ENCODE results near the gene KIAA1614.

KIAA1614 gene

DNA sequence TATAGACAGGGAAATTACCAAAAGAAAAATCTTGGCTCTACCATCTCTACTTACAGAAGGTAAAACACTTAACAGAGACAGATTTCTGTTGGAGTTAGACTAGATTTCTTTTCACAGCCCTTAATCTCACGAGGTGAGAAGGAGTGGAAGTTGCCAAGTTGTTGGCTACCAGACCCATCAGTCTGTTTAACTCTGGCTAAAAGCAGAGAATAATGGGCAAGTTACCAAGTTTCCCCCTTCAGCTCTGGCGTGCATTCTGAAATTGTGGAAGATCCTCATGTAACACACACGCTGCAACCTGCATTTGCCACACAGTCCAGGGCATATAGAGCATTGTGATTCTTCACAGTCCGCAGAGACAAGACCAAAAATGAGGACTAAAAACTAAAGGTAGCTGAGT is 60.7 kb downstream of the KIAA1614 start:
- H3K4me3 ChIP-seq (ENCODE audit: low read depth, low read length): no peak overlapping the region
- no peak for DNase-seq (ENCODE audit: low read depth)

DNA sequence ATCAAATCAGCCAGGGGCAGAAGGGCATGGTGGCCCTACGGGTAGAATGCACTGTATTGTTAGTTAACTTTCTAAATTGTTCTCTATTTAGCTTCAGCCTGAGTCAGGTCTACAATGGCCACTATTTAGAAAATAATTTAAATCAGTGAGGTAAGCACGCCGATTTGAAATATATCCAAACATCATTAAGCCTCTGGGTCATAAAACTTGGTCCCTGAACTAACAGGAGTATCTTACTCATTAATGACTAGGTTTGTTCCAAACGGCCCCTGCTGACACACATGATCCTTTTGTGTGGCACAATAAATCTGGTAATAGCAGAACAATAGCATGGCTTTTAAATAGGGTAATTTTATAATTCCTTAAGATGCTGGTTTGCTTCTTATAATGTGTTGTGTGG is 61.5 kb downstream of the KIAA1614 start:
- no peak overlapping the region for H3K4me3 ChIP-seq (ENCODE audit: low read depth, low read length)
- DNase-seq (ENCODE audit: low read depth): no peak

DNA sequence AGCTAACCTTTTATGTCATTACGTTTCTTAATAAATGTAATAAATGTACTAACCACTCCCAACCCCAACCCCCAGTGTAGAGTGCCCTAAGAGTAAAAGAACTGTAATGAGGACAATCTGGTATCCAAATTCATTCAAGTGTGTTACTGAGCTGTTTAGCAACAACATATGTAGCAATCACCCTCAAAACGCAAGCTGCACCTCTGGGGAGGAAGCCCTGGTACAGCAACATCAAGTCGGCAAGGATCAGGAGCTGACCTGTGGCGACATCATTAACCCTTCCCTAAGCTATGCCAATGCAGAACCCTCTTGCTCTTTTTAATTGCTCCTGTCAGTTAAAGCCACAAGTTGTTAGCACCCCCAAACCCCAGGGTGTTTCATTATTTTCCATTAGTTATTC is 62.9 kb downstream of the KIAA1614 start:
- H3K4me3 ChIP-seq (ENCODE audit: low read depth, low read length): no peak overlapping the region
- no peak for DNase-seq (ENCODE audit: low read depth)

DNA sequence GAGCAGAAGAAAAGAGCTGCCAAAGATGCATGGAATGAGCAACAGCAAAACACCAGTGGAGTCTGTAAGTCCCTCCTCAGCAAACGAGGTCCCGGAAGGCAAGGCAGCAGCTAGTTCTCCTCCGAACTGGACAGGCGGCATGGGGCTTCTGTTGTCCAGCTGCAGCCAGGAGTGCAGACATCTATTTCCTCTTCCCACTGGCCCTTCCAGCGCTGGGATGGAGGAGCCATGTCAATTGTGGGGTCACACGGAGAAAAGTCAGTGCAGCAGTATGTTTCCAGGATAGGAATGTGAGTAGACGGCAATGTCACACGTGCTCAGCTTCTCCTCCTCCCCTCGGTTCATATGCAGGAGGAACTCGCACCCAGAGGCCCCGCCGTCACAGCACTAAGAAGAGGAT is 63.5 kb downstream of the KIAA1614 start:
- no peak overlapping the region for H3K4me3 ChIP-seq (ENCODE audit: low read depth, low read length)
- DNase-seq (ENCODE audit: low read depth): no peak

DNA sequence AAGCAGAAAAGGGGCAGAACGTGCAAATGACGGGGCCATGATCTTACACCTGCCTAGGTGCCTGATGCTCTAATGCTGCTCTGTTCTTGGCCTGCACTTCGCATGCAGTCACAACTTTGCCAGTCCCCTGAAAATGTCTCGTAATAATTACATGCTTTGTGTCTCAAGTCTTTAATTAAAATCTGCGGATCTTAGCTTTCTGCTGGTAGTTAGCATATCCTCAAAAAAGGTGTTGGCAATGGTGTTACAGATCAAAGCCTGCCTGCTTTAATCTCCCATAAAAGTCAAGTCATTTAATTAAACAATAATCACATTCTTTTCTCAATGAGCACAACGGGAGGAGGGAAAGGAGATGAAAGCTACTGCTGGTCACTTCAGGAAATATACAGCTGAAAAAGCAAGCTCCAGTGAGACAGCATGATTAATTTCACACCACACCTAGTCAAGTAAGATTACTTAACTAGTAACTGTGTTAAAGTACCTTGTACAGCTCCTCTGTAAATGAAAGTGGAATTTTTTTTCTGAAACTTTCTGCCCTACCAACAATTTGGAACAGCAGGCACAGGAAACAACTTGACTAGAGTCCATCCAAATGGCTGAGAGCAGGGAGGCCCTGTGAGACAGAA is 64.1 kb downstream of the KIAA1614 start:
- no peak for DNase-seq (ENCODE audit: low read depth)
- H3K4me3 ChIP-seq (ENCODE audit: low read depth, low read length): no peak overlapping the region

DNA sequence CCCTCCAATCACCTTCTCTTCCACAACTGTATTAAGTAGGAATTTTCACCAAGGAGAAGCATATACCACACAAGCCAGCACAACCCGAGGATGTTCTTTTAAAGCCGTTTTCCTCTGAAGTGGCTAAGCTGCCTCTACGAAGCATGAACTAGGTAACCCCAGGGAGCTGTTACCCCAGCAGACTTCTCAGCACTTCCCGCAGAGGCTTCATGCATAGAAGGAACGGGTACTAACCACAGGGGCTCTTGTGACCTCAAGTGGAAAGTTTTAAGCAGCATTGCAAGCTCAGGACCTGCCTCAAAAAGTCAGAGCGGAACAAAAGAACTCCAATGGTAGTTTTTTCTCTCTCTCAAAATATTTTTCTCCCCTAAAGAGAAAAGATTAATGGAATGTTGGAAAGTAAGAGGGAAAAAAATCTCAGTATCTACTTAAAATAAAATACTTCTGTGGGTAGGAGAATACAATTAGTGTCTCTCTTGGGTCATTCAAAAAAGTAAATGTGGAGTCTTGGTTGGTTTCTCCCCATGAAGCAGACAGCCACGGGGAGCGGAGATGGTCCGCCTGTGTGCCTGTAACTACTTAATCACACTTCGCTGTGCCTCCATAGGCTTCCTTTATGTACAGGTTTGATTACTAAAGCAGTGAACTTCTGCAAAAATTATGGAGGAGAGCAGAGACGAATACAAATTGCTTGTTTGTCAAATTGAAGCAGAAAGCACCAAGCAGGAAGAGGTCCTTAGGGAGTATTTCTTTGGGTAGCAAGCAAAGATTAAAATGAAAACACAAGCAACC is 69.1 kb downstream of the KIAA1614 start:
- DNase-seq (ENCODE audit: low read depth): no peak
- H3K4me3 ChIP-seq (ENCODE audit: low read depth, low read length): no peak overlapping the region

DNA sequence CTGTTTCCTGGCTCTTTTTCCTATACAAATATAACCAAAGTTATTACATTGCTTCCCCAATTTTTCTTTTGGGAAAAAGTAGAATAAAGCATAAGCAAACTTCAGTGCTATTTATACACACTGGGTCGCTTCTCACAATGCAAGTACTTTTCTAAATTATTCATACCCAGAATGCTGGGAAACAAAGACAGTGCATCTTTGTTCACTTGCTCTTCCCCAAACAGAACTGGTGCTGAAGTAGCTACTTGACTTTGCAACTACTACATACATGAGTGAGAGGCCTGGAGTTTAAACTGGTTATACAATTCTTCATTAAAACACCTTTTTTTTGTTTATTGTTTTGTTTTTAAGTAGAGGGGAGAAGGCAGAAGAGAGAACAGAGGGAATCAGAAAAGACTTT is 69.7 kb downstream of the KIAA1614 start:
- DNase-seq (ENCODE audit: low read depth): no peak

DNA sequence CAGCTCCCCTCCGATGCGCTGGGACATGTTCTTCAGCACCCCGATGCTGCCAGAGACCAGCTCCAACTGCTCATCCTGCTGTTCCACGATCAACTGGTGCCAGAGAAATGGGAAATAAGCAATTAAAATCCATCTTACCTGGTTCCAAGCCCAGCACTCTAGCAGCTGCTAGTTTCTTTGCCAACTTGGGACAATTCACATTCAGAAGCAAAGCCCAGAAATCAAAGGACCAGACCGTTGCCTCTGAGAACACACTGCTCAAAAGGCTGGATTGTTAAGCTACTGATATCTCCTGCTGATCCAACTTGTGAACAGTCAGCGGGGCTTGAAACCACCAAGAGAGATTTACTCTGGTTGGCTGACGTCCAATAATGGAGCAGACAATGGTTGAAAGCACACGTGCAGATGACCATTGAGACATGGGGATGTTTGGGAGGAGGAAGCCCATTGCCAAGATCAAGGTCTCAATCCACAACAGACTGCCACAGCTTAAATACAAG is 75.6 kb downstream of the KIAA1614 start:
- DNase-seq (ENCODE audit: low read depth): no peak
- H3K4me3 ChIP-seq (ENCODE audit: low read depth, low read length): no peak overlapping the region

More for the DNA sequence above, 69.7 kb downstream of the KIAA1614 start:
- H3K4me3 ChIP-seq (ENCODE audit: low read depth, low read length): no peak overlapping the region

DNA sequence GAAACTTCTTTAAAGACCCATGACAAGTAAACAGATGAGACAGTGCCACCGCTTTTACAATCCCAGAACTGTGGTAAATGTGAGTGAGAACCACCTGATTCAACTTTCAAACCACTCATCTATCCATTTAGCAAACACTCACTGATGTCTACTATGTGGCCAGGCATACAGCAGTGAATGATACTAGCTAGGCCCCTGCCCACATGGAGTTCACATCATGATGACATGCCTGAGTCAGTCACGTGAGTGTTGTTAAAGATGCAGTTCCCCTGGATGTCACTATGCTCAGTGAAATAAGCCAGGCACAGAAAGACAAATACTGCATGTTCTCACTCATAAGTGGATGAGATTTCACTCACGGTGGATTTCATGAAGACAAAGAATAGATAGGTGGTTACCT is 81.6 kb downstream of the KIAA1614 start:
- no peak for DNase-seq (ENCODE audit: low read depth)
- H3K4me3 ChIP-seq (ENCODE audit: low read depth, low read length): no peak overlapping the region

DNA sequence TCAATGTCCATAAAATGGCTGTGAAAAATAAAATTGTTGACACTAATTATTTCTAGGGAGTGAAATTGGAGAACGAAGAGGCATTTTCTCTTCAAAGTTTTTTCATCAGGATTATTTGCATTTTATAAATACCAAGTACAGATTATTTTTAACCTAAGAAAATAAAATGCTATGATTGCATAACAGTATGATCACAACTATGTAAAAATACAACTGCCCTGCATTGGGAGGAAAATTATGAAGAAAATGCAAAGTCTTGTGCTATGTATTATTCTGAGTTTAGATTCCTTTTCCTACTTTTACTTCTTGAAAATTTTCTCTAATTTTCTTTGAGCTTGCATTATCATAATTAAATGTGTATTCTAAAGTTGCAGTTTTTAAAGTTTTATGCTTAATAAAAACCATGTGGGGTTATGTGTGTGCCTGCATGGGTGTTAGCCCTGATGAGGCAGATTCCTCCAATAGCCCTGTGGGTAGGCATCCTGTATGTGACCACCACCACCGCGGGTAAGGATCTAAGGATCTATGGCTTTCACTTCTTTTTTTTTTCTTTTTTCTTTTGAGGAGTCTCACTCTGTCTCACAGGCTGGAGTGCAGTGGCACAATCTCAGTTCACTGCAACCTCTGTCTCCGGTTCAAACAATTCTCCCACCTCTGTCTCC is 85.3 kb downstream of the KIAA1614 start:
- no peak overlapping the region for H3K4me3 ChIP-seq (ENCODE audit: low read depth, low read length)
- DNase-seq (ENCODE audit: low read depth): no peak

Data from skeletal muscle cell (primary cell).